GM12892 (cell line): Measurements from ENCODE around the gene PLEKHG2.

Source experiments
- POLR2A ChIP-seq: IDR thresholded peaks from 2 replicates; pipeline ENCODE4 v1.6.1; 2011; ENCODE audit warnings: low read depth, low read length, control low read depth
- POLR2AphosphoS5 ChIP-seq: IDR thresholded peaks from 2 replicates; pipeline ENCODE4 v1.6.1; 2011; ENCODE audit warnings: low read depth, low read length, control low read depth
- TAF1 ChIP-seq: IDR thresholded peaks from 2 replicates; pipeline ENCODE4 v1.6.1; 2011; ENCODE audit warnings: low read depth, mild to moderate bottlenecking, control low read depth, low read length, borderline replicate concordance

- no peak for TF ChIP-seq POLR2AphosphoS5
- TF ChIP-seq POLR2A: no peak; the same call in 1 of the 2 replicates
- no peak for TF ChIP-seq TAF1
Observed at GRCh38 chr19:39469567-39469966, 57.1 kb downstream of the PLEKHG2 start.
